K562 (cell line): ENCODE measurements around the gene ATXN1. TPM values are rescaled to one million over a fixed set of nuclear protein-coding genes. Genes with fewer than 3 reads are reported as not detected.

Experiments used
- ATAC-seq: fragments of 200-7000 bp; cut with Tn5 transposase; 3 replicates; pipeline ENCODE4 v1.9.1; 2020; ENCODE audit warnings: moderate library complexity
- BruUV-seq: library from RNA; stranded (reverse); fragments of 400-500 nt; replicated peaks from 2 replicates; lab custom pipeline; 2021; lab: Mats Ljungman, UMichigan
- CTCF ChIA-PET: fragments of 300-600 bp; formaldehyde crosslinking; extraction: SDS; loops from one replicate; lab custom pipeline; 2021; ENCODE audit warnings: low intra/inter-chr PET ratio; lab: Yijun Ruan, JAX
- POLR2A ChIA-PET: fragments of 300-600, 350-650 bp; sonication (Branson Sonifier 250); formaldehyde crosslinking; extraction: SDS; loops from one replicate; lab custom pipeline; 2021; ENCODE audit warnings: antibody characterized with exemption, inconsistent platforms; lab: Yijun Ruan, JAX
- DNase-seq, 4 experiments: peaks; one replicate each; pipeline versions ENCODE4 v3.0.0 to v3.0.0-alpha.2; 2011 to 2018; ENCODE audit warnings: low spot score in 3 of 4, mixed read lengths in 3 of 4; ENCODE audit errors: extremely low read depth in 1 of 4
- FAIRE-seq: peaks from 2 replicates; lab custom pipeline; 2011; peaks lifted over from hg19 to GRCh38; lab: Jason Lieb, UNC
- H2AFZ ChIP-seq: 2 replicates; pipeline ENCODE4 v1.6.0; 2011; ENCODE audit warnings: low read depth, low read length, control low read depth, inconsistent platforms
- H3K27ac ChIP-seq: fragments of 200-600 bp; 3 replicates; pipeline ENCODE4 v1.8.0; 2011; ENCODE audit warnings: low read depth, mild to moderate bottlenecking, control low read depth, inconsistent platforms, low read length, moderate library complexity, mixed read lengths; ENCODE audit errors: extremely low read depth
- H3K27me3 ChIP-seq, 2 experiments: fragments of 300-600 bp in 1 of 2; 2 replicates in 1 of 2; 3 replicates in 1 of 2; pipeline versions ENCODE4 v1.6.0 to v1.8.0; 2011; ENCODE audit warnings: inconsistent platforms in 2 of 2, low read length in 2 of 2, mild to moderate bottlenecking in 1 of 2, mixed read lengths in 1 of 2, moderate library complexity in 1 of 2; ENCODE audit not compliant: control insufficient read depth in 2 of 2, insufficient read depth in 2 of 2
- H3K36me3 ChIP-seq: fragments of 300-600 bp; 3 replicates; pipeline ENCODE4 v1.8.0; 2011; ENCODE audit warnings: mild to moderate bottlenecking, low read length, inconsistent platforms; ENCODE audit not compliant: control insufficient read depth, insufficient read depth
- H3K4me1 ChIP-seq, 2 experiments: fragments of 200-600 bp in 1 of 2; replicated peaks in 1 of 2; 2 replicates in 1 of 2; 3 replicates in 1 of 2; pipeline versions ENCODE4 v1.5.1 to v1.8.0; 2011; ENCODE audit warnings: inconsistent platforms in 2 of 2, low read length in 2 of 2, mild to moderate bottlenecking in 1 of 2, mixed read lengths in 1 of 2, moderate library complexity in 1 of 2; ENCODE audit not compliant: control insufficient read depth in 2 of 2, insufficient read depth in 2 of 2
- H3K4me2 ChIP-seq: 2 replicates; pipeline ENCODE4 v1.6.1; 2011; ENCODE audit warnings: low read length, control low read depth, inconsistent platforms, mixed read lengths; ENCODE audit not compliant: insufficient read depth
- H3K4me3 ChIP-seq: fragments of 200-600 bp; sonication (generic), shearing (Covaris generic); 2 replicates; pipeline ENCODE4 v1.5.1; 2016; ENCODE audit warnings: control low read depth, inconsistent platforms
- H3K79me2 ChIP-seq: fragments of 200-600 bp; 3 replicates; pipeline ENCODE4 v1.8.0; 2011; ENCODE audit warnings: low read length, inconsistent platforms; ENCODE audit not compliant: control insufficient read depth, insufficient read depth
- H3K9ac ChIP-seq, 2 experiments: 2 replicates each; pipeline versions ENCODE4 v1.6.0 to v1.6.1; 2011; ENCODE audit warnings: low read depth in 2 of 2, low read length in 2 of 2, control low read depth in 1 of 2, inconsistent platforms in 1 of 2, mild to moderate bottlenecking in 1 of 2, mixed read lengths in 1 of 2; ENCODE audit not compliant: insufficient read depth in 1 of 2
- H3K9me1 ChIP-seq: one replicate; pipeline ENCODE4 v1.6.0; 2011; ENCODE audit warnings: inconsistent platforms, mild to moderate bottlenecking, low read length, moderate library complexity; ENCODE audit not compliant: control insufficient read depth, insufficient read depth
- H3K9me3 ChIP-seq: replicated peaks from 2 replicates; pipeline ENCODE4 v1.5.1; 2011; ENCODE audit warnings: low read depth, low read length, inconsistent platforms; ENCODE audit not compliant: control insufficient read depth, insufficient read depth
- H4K20me1 ChIP-seq: replicated peaks from 2 replicates; pipeline ENCODE4 v1.6.1; 2011; ENCODE audit warnings: low read length, inconsistent platforms, mixed read lengths; ENCODE audit not compliant: control insufficient read depth, insufficient read depth
- EP300 ChIP-seq: IDR thresholded peaks from 2 replicates; pipeline ENCODE4 v1.6.1; 2012; ENCODE audit warnings: low read length, improper control_type of control experiment
- FOSL1 ChIP-seq: fragments of 200-800 bp; sonication (Bioruptor generic); conservative IDR thresholded peaks from 2 replicates; pipeline ENCODE4 v1.6.1; 2016; ENCODE audit warnings: missing genetic modification characterization, missing compliant biosample characterization
- HEY1 ChIP-seq: fragments of 250-450 bp; sonication (Bioruptor Pico); IDR thresholded peaks from 2 replicates; pipeline ENCODE4 v1.5.0; 2020; ENCODE audit warnings: mild to moderate bottlenecking, moderate library complexity, borderline replicate concordance
- MYNN ChIP-seq, 2 experiments: sonication (generic); formaldehyde crosslinking in 1 of 2; IDR thresholded peaks; 2 replicates each; pipeline versions ENCODE4 v1.5.0 to v1.6.1; 2016 to 2020; ENCODE audit warnings: antibody characterized with exemption in 1 of 2, missing genetic modification reagents in 1 of 2
- POLR2B ChIP-seq: fragments of 450-650 bp; IDR thresholded peaks from 2 replicates; pipeline ENCODE4 v1.6.1; 2018; ENCODE audit warnings: low read depth; ENCODE audit not compliant: partially characterized antibody
- RBM34 ChIP-seq: fragments of 200-400 bp; formaldehyde crosslinking; IDR thresholded peaks from 2 replicates; pipeline ENCODE4 v1.6.1; 2018; ENCODE audit warnings: low read length, borderline replicate concordance; ENCODE audit not compliant: insufficient read depth
- SMARCE1 ChIP-seq: fragments of 450-650 bp; IDR thresholded peaks from 2 replicates; pipeline ENCODE4 v1.7.1; 2016; ENCODE audit warnings: mild to moderate bottlenecking
- TARDBP ChIP-seq: fragments of 450-650 bp; IDR thresholded peaks from 2 replicates; pipeline ENCODE4 v1.6.1; 2016
- TGIF2 ChIP-seq: sonication (generic); formaldehyde crosslinking; IDR thresholded peaks from 2 replicates; pipeline ENCODE4 v1.8.1; 2022; ENCODE audit warnings: mild to moderate bottlenecking, missing genetic modification reagents, moderate library complexity
- TRIM24 ChIP-seq, 2 experiments: fragments of 450-650 bp; IDR thresholded peaks; 2 replicates each; pipeline ENCODE4 v1.6.1; 2016
- UBTF ChIP-seq, 2 experiments: IDR thresholded peaks; 2 replicates each; pipeline ENCODE4 v1.6.1; 2012; ENCODE audit warnings: improper control_type of control experiment in 2 of 2, low read depth in 2 of 2, low read length in 2 of 2, borderline replicate concordance in 1 of 2
- ZBTB1 ChIP-seq: sonication (generic); formaldehyde crosslinking; IDR thresholded peaks from 2 replicates; pipeline ENCODE4 v1.8.1; 2023; ENCODE audit warnings: missing genetic modification reagents, low read depth, mild to moderate bottlenecking, borderline replicate concordance
- ZNF174 ChIP-seq: fragments of 250-450 bp; sonication (Bioruptor Pico); IDR thresholded peaks from 2 replicates; pipeline ENCODE4 v1.4.0; 2020; ENCODE audit warnings: mild to moderate bottlenecking
- ZNF77 ChIP-seq: fragments of 250-450 bp; sonication (Bioruptor Pico); IDR thresholded peaks from 2 replicates; pipeline ENCODE4 v1.5.0; 2020
- WGBS: fragments of 100-300 bp; shearing (Covaris generic); methylation state at CpG from one replicate; pipeline ENCODE4 v1.1.6; 2016; ENCODE audit warnings: low coverage, mixed read lengths; ENCODE audit not compliant: insufficient coverage; ENCODE audit errors: missing lambda C conversion rate; 5-methylcytosine and 5-hydroxymethylcytosine counted together
- in situ Hi-C: fragments of 300-500 bp; cut with MboI; formaldehyde crosslinking; loops from 4 replicates; pipeline ENCODE4 v1.15.0; 2018; ENCODE audit warnings: inconsistent platforms, mixed read lengths
- intact Hi-C: fragments of 100-400 bp; cut with micrococcal nuclease; formaldehyde crosslinking; loops from 2 replicates; pipeline ENCODE4 v1.14.2; 2022
- polyA plus RNA-seq, 8 experiments: library from polyadenylated mRNA; depleted of rRNA in 4 of 8; stranded (reverse) in 5 of 8; unstranded in 3 of 8; fragments of >200 nt; fragmentation: Nextera tagmentation in 2 of 8; fragmentation: Illumina TruSeq in 1 of 8; extraction: Ambion mirVana in 2 of 8; extraction: Trizol in 1 of 8; gene quantifications; 2 replicates each; pipeline versions ENCODE4 v1.2.1 to v1.2.3, GENCODE V29; 2011 to 2014; ENCODE audit warnings: inconsistent platforms in 1 of 8, missing spikeins in 1 of 8
- total RNA-seq, 7 experiments: library from RNA; depleted of rRNA in 6 of 7; stranded (reverse); fragments of >200 nt in 6 of 7; fragmentation: Illumina TruSeq in 2 of 7; extraction: Trizol in 2 of 7; gene quantifications; 2 replicates each; pipeline versions ENCODE4 v1.2.1 to v1.2.3, GENCODE V29; 2011 to 2021; ENCODE audit warnings: low replicate concordance in 1 of 7

Gene ATXN1
- total and polyA plus RNA-seq, 9 of the 15 experiments (the other 6 are each of a cell fraction or from before 2014, with no cell fraction given), result under 0.01 to 1.2 (median 0.58) TPM

- TF ChIP-seq TRIM24 (IDR thresholded peaks at IDR 0.05) (no peak), ZNF174 (CRISPR knock-in tag) (no peak), MYNN (IDR thresholded peaks at IDR 0.05) (no peak), MYNN (CRISPR knock-in tag; IDR thresholded peaks at IDR 0.05) (no peak), ZNF77 (CRISPR knock-in tag) (no peak)
- TF ChIP-seq, all 486 proteins: peak for 0
- Histone ChIP-seq H4K20me1 (no peaks in the 10 kb centered on the region), H3K9me1 (no peaks in the 10 kb centered on the region), H3K79me2 (no peaks in the 10 kb centered on the region), H2AFZ (no peak overlapping the region), H3K9ac (no peak overlapping the region), H3K9me3 (no peaks in the 10 kb centered on the region), H3K36me3 (no peaks in the 10 kb centered on the region), H3K27ac (no peak overlapping the region), H3K27me3 (peaks cover 12 to 20% of the 10 kb centered on the region in 2 experiments), H3K4me3 (no peak overlapping the region), H3K4me2 (no peak overlapping the region), H3K4me1 (no peaks in the 10 kb centered on the region)
- no peak for ATAC-seq
- in situ Hi-C loops, result no loop called here
- intact Hi-C loops, result no loop called here
- BruUV-seq, result no TSS peak
- CTCF ChIA-PET, result no interaction called here
- 0% methylated on average over 3 of the region's 3 CpGs for WGBS
- no peak for FAIRE-seq
- POLR2A ChIA-PET, result interaction anchor here (0.8 to 1.6 kb wide), 3 partner anchors 14 kb away, joined by 3 read pairs; no protein-coding TSS in a partner anchor
- DNase-seq, result no peak
Measured at GRCh38 chr6:16375843-16376242, 385.4 kb downstream of the ATXN1 start.

- Histone ChIP-seq H3K4me2 (no peak overlapping the region), H3K9ac (no peak overlapping the region), H3K27me3 (peaks cover 13 to 20% of the 10 kb centered on the region in 2 experiments), H3K4me1 (no peaks in the 10 kb centered on the region), H2AFZ (no peak overlapping the region), H4K20me1 (no peaks in the 10 kb centered on the region), H3K79me2 (no peaks in the 10 kb centered on the region), H3K27ac (no peak overlapping the region), H3K9me1 (no peaks in the 10 kb centered on the region), H3K36me3 (no peaks in the 10 kb centered on the region), H3K4me3 (no peak overlapping the region), H3K9me3 (no peaks in the 10 kb centered on the region)
- DNase-seq, result no peak
- ATAC-seq, result no peak
- POLR2A ChIA-PET, result interaction anchor here (0.6 to 1.3 kb wide), 3 partner anchors 13 to 28 kb away, joined by 3 read pairs; no protein-coding TSS in a partner anchor
- no TSS peak for BruUV-seq
- WGBS, result 0% methylated on average over 1 of the region's 1 CpG
- no peak for FAIRE-seq
- intact Hi-C loops, result no loop called here
- in situ Hi-C loops, result no loop called here
- CTCF ChIA-PET, result no interaction called here
- TF ChIP-seq SMARCE1 (no peak), RBM34 (no peak), UBTF (IDR thresholded peaks at IDR 0.05; ENCODE audit: borderline replicate concordance in 1 of 2, low read depth in 2 of 2, low read length in 2 of 2) (no peak), EP300 (no peak), TARDBP (no peak), FOSL1 (no peak), POLR2B (no peak), ZBTB1 (no peak), HEY1 (CRISPR knock-in tag) (no peak), TGIF2 (no peak)
Measured at GRCh38 chr6:16375206-16375605, 386.1 kb downstream of the ATXN1 start.
